Endothelial cell of umbilical vein (primary cell): ENCODE measurements around the gene TMEM220.

Source experiments
- EZH2 ChIP-seq: IDR thresholded peaks from 2 replicates; pipeline ENCODE4 v1.6.1; 2012; ENCODE audit warnings: borderline replicate concordance, low read depth, mild to moderate bottlenecking, moderate library complexity, low read length, inconsistent platforms; ENCODE audit not compliant: severe bottlenecking
- FOS ChIP-seq: IDR thresholded peaks from 2 replicates; pipeline ENCODE4 v1.6.1; 2011; ENCODE audit warnings: mild to moderate bottlenecking, low read length, moderate library complexity, borderline replicate concordance; ENCODE audit not compliant: insufficient read depth
- GATA2 ChIP-seq: IDR thresholded peaks from 2 replicates; pipeline ENCODE4 v1.7.0; 2011; ENCODE audit warnings: low read depth, mild to moderate bottlenecking, moderate library complexity, mixed read lengths, low read length; ENCODE audit not compliant: insufficient read length, insufficient read depth
- JUN ChIP-seq: IDR thresholded peaks from 2 replicates; pipeline ENCODE4 v1.6.1; 2011; ENCODE audit warnings: borderline replicate concordance, low read depth; ENCODE audit not compliant: insufficient read length, insufficient read depth
- MYC ChIP-seq: IDR thresholded peaks from one replicate; pipeline ENCODE4 v1.6.1; 2011; ENCODE audit warnings: mild to moderate bottlenecking, low read depth, low read length
- POLR2A ChIP-seq: IDR thresholded peaks from 2 replicates; pipeline ENCODE4 v1.6.1; 2012; ENCODE audit warnings: low read depth, mild to moderate bottlenecking, control low read depth, low read length
- POLR2AphosphoS5 ChIP-seq: IDR thresholded peaks from 2 replicates; pipeline ENCODE4 v1.6.1; 2012; ENCODE audit warnings: low read depth, mild to moderate bottlenecking, control low read depth, low read length, moderate library complexity; ENCODE audit not compliant: insufficient read depth
- TF ChIP-seq, protein P1 (sequence below), 2 donors: IDR thresholded peaks; 1 replicate in 1 of 2; 2 replicates in 1 of 2; pipeline ENCODE4 v1.5.1; 2011; ENCODE audit warnings: low read length in 2 of 2, mild to moderate bottlenecking in 2 of 2, moderate library complexity in 2 of 2, control low read depth in 1 of 2, inconsistent platforms in 1 of 2, low read depth in 1 of 2; ENCODE audit not compliant: insufficient read depth in 1 of 2; ENCODE audit errors: extremely low read depth in 1 of 2
- TF ChIP-seq, protein P2 (sequence below): IDR thresholded peaks from 2 replicates; pipeline ENCODE4 v1.6.1; 2011; ENCODE audit not compliant: insufficient read depth, insufficient read length

DNA sequence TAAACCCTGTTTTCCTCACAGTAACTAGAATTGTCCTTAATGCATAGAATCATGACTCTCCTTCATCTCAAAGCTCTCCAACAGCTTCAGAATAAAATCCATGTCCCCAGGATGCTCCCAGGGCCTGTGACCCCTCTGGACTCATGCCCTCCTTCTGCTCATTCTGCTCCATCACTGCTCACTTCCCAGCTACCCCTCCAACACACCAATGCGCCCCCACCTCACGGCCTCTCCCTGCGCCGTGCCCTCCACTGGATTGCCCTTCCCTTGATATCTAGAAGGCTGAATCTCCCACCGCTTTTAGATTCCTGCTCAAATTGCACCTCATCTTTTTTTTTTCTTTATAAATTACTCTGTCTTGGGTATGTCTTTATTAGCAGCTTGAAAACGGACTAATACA lies 12.6 kb upstream of the TMEM220 start:
- TF ChIP-seq, protein P1, sequence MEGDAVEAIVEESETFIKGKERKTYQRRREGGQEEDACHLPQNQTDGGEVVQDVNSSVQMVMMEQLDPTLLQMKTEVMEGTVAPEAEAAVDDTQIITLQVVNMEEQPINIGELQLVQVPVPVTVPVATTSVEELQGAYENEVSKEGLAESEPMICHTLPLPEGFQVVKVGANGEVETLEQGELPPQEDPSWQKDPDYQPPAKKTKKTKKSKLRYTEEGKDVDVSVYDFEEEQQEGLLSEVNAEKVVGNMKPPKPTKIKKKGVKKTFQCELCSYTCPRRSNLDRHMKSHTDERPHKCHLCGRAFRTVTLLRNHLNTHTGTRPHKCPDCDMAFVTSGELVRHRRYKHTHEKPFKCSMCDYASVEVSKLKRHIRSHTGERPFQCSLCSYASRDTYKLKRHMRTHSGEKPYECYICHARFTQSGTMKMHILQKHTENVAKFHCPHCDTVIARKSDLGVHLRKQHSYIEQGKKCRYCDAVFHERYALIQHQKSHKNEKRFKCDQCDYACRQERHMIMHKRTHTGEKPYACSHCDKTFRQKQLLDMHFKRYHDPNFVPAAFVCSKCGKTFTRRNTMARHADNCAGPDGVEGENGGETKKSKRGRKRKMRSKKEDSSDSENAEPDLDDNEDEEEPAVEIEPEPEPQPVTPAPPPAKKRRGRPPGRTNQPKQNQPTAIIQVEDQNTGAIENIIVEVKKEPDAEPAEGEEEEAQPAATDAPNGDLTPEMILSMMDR (IDR thresholded peaks at IDR 0.05; ENCODE audit: extremely low read depth in 1 of 2, insufficient read depth in 1 of 2, low read depth in 1 of 2, low read length in 2 of 2), result no peak
- TF ChIP-seq POLR2AphosphoS5, result no peak
- no peak for TF ChIP-seq EZH2
- TF ChIP-seq POLR2A, result no peak
- no peak for TF ChIP-seq JUN
- TF ChIP-seq GATA2, result no peak
- TF ChIP-seq MYC, result no peak
- TF ChIP-seq, protein P2, sequence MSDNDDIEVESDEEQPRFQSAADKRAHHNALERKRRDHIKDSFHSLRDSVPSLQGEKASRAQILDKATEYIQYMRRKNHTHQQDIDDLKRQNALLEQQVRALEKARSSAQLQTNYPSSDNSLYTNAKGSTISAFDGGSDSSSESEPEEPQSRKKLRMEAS, result no peak
- TF ChIP-seq FOS, result no peak
